Measurements from ENCODE around the gene VEPH1.

GRCh38 chr3:157423337-157423736, 79.9 kb downstream of the VEPH1 start:
- TF ChIP-seq CTCF (IDR thresholded peaks at IDR 0.05; ENCODE audit: insufficient read depth, low read length, poor library complexity, severe bottlenecking) (no peak), EZH2phosphoT487 (conservative IDR thresholded peaks at IDR 0.05; ENCODE audit: low read length) (no peak)

Measured in SU-DHL-6 (cell line).